ENCODE measurements around the gene STEAP3.

The STEAP3 gene

GRCh38 chr2:119223521-119224390 is at the start of gene STEAP3:
Gene STEAP3, plus strand, starts transcription at chr2:119223834. Its CDS starts 7,179 bp downstream, at chr2:119231013.
- no peak for DNase-seq (ENCODE audit: low read depth)

GRCh38 chr2:119174216-119174992 is 49.2 kb upstream of the STEAP3 start:
- DNase-seq (ENCODE audit: low read depth): peak; percentile 41

GRCh38 chr2:119174993-119175347 is 48.7 kb upstream of the STEAP3 start:
- DNase-seq (ENCODE audit: low read depth): no peak

- DNase-seq (ENCODE audit: low read depth): no peak
Observed at GRCh38 chr2:119175517-119175916, 48.1 kb upstream of the STEAP3 start.

GRCh38 chr2:119177171-119177837 is 46.3 kb upstream of the STEAP3 start:
- no peak for DNase-seq (ENCODE audit: low read depth)

- DNase-seq (ENCODE audit: low read depth): no peak
Observed at GRCh38 chr2:119177838-119178190, 45.8 kb upstream of the STEAP3 start.

GRCh38 chr2:119178776-119179175 is 44.9 kb upstream of the STEAP3 start:
- no peak for DNase-seq (ENCODE audit: low read depth)

GRCh38 chr2:119179202-119179601 is 44.4 kb upstream of the STEAP3 start:
- no peak for DNase-seq (ENCODE audit: low read depth)

- DNase-seq (ENCODE audit: low read depth): no peak
Observed at GRCh38 chr2:119179991-119180390, 43.6 kb upstream of the STEAP3 start.

- no peak for DNase-seq (ENCODE audit: low read depth)
Observed at GRCh38 chr2:119180892-119181291, 42.7 kb upstream of the STEAP3 start.

GRCh38 chr2:119181391-119181790 is 42.2 kb upstream of the STEAP3 start:
- no peak for DNase-seq (ENCODE audit: low read depth)

- no peak for DNase-seq (ENCODE audit: low read depth)
Observed at GRCh38 chr2:119181791-119182445, 41.7 kb upstream of the STEAP3 start.

- no peak for DNase-seq (ENCODE audit: low read depth)
Observed at GRCh38 chr2:119184512-119184911, 39.1 kb upstream of the STEAP3 start.

GRCh38 chr2:119190321-119191111 is 33.1 kb upstream of the STEAP3 start:
- DNase-seq (ENCODE audit: low read depth): no peak

- DNase-seq (ENCODE audit: low read depth): no peak
Observed at GRCh38 chr2:119192893-119193292, 30.7 kb upstream of the STEAP3 start.

GRCh38 chr2:119195001-119195400 is 28.6 kb upstream of the STEAP3 start:
- DNase-seq (ENCODE audit: low read depth): no peak

GRCh38 chr2:119195887-119196286 is 27.7 kb upstream of the STEAP3 start:
- DNase-seq (ENCODE audit: low read depth): no peak

GRCh38 chr2:119196301-119197125 is 27.1 kb upstream of the STEAP3 start:
- no peak for DNase-seq (ENCODE audit: low read depth)

GRCh38 chr2:119197126-119197405 is 26.6 kb upstream of the STEAP3 start:
- no peak for DNase-seq (ENCODE audit: low read depth)

GRCh38 chr2:119197529-119198239 is 25.9 kb upstream of the STEAP3 start:
- DNase-seq (ENCODE audit: low read depth): no peak
